ENCODE results near the gene SLC4A2.

GRCh38 chr7:151087245-151088018 is 28.0 kb downstream of the SLC4A2 start:
- peak in 1 of 3 experiments; percentile 32 for TF ChIP-seq CTCF (IDR thresholded peaks at IDR 0.05)
- TF ChIP-seq POLR2A (IDR thresholded peaks at IDR 0.05) = no peak
